Kidney epithelial cell (primary cell): ENCODE data around the gene KCTD1. TPM values are rescaled to one million over a fixed set of nuclear protein-coding genes. Genes with fewer than 3 reads are reported as not detected.

ENCODE experiments used
- DNase-seq: peaks from one replicate; pipeline ENCODE4 v3.0.0-alpha.2; 2010; ENCODE audit warnings: low read depth
- H3K27me3 ChIP-seq: 2 replicates; pipeline ENCODE4 v1.6.0; 2011; ENCODE audit warnings: low read length; ENCODE audit not compliant: control insufficient read depth, insufficient read depth
- H3K36me3 ChIP-seq: 2 replicates; pipeline ENCODE4 v1.5.1; 2011; ENCODE audit warnings: low read length; ENCODE audit not compliant: control insufficient read depth, insufficient read depth
- H3K4me3 ChIP-seq: 2 replicates; pipeline ENCODE4 v1.5.1; 2011; ENCODE audit warnings: low read depth, mild to moderate bottlenecking, control low read depth, low read length
- total RNA-seq: library from RNA; depleted of rRNA; stranded (reverse); fragments of >200 nt; gene quantifications from 2 replicates; pipeline ENCODE4 v1.2.3, GENCODE V29; 2015
- TF ChIP-seq, protein P1 (sequence below): IDR thresholded peaks from 2 replicates; pipeline ENCODE4 v1.5.1; 2011; ENCODE audit warnings: mild to moderate bottlenecking, moderate library complexity, low read length, control low read depth, inconsistent platforms; ENCODE audit not compliant: insufficient read depth, poor library complexity, severe bottlenecking

The KCTD1 gene
- total RNA-seq, 1 donor from 2014 or later: 30.5 TPM

DNA sequence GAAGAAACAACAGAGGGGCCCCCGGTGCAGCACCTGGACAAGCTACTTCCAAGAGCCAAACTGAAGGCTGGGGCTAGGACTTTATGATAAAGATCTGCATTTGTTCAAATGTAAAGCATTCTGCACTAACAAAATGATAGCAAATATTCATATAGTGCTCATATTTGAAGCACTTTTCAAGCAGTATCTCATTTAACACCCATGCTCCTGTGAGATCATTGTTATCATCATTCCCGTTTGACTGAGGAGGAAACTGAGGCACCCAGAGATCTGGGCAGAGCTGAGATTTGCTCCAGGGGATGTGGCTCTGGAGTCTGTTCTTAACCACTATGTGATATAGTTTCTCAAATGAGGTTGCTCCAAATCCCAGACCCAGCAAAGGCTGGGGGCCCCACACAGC is 9.8 kb downstream of the KCTD1 start:
- Histone ChIP-seq H3K36me3 (no peaks in the 10 kb centered on the region), H3K27me3 (no peaks in the 10 kb centered on the region), H3K4me3 (no peak overlapping the region)
- TF ChIP-seq, protein P1, sequence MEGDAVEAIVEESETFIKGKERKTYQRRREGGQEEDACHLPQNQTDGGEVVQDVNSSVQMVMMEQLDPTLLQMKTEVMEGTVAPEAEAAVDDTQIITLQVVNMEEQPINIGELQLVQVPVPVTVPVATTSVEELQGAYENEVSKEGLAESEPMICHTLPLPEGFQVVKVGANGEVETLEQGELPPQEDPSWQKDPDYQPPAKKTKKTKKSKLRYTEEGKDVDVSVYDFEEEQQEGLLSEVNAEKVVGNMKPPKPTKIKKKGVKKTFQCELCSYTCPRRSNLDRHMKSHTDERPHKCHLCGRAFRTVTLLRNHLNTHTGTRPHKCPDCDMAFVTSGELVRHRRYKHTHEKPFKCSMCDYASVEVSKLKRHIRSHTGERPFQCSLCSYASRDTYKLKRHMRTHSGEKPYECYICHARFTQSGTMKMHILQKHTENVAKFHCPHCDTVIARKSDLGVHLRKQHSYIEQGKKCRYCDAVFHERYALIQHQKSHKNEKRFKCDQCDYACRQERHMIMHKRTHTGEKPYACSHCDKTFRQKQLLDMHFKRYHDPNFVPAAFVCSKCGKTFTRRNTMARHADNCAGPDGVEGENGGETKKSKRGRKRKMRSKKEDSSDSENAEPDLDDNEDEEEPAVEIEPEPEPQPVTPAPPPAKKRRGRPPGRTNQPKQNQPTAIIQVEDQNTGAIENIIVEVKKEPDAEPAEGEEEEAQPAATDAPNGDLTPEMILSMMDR: no peak
- no peak for DNase-seq

DNA sequence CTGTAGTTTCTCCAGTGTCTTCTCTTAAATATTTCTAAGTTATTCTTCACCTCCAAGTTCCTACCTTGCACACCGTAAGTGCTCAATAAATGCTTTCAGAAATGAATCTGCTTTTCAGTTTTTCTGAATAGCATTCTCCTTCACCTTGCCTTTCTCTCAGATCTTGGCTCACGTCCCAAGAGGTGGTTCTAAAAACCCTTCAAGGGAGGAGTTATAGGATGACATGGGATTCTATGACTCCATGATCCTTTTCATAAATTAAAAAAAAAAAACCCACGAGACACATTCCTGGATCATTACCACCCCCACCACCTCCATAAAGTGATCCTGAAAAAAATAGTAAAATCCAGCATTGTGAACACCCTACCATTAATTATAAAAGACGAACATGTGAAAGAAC is 11.7 kb downstream of the KCTD1 start:
- no peak for DNase-seq
- TF ChIP-seq, protein P1: no peak
- Histone ChIP-seq H3K4me3 (no peak overlapping the region), H3K36me3 (no peaks in the 10 kb centered on the region), H3K27me3 (no peaks in the 10 kb centered on the region)

DNA sequence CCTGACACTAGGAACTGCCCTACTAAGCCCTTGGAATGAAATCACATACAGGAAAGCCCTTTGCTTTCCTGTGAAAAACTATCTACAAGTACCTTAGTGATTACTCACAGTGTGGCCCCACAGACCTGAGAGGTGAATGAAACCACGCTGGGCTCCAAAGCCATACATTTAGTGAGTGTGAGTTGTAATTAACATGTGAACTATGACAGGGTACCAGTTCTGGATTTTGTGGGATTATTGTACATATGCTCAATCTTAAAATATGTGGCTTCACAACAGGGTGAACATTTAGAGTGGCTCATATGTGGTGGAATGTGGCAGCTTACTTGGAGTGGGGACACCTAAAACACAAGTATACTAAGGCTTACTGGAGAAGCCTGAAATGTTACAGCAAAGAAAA is 12.3 kb downstream of the KCTD1 start:
- no peaks in the 10 kb centered on the region for H3K27me3 ChIP-seq
- DNase-seq: no peak
- TF ChIP-seq, protein P1: no peak
- H3K36me3 ChIP-seq: no peaks in the 10 kb centered on the region
- no peak overlapping the region for H3K4me3 ChIP-seq

DNA sequence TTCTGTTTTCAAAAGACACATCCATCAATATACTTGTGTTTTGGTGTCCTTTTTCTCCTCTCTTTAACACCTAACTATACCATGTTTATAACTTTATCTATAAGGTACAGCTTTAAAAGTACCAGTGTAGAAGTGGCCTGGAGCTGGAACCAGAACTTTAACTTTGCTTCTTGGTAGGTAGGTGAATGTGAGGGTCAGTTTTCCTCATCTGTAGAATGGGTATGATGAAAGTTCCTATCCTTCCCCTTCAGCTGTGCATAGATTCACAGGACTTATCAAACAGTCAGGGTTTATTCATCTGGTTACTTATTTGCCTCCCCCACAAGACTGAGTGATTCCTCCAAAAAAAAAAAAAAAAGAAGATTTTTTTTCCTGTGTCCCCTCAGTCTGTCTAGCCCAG is 12.7 kb downstream of the KCTD1 start:
- Histone ChIP-seq H3K4me3 (no peak overlapping the region), H3K27me3 (no peaks in the 10 kb centered on the region), H3K36me3 (no peaks in the 10 kb centered on the region)
- no peak for DNase-seq
- TF ChIP-seq, protein P1: no peak

DNA sequence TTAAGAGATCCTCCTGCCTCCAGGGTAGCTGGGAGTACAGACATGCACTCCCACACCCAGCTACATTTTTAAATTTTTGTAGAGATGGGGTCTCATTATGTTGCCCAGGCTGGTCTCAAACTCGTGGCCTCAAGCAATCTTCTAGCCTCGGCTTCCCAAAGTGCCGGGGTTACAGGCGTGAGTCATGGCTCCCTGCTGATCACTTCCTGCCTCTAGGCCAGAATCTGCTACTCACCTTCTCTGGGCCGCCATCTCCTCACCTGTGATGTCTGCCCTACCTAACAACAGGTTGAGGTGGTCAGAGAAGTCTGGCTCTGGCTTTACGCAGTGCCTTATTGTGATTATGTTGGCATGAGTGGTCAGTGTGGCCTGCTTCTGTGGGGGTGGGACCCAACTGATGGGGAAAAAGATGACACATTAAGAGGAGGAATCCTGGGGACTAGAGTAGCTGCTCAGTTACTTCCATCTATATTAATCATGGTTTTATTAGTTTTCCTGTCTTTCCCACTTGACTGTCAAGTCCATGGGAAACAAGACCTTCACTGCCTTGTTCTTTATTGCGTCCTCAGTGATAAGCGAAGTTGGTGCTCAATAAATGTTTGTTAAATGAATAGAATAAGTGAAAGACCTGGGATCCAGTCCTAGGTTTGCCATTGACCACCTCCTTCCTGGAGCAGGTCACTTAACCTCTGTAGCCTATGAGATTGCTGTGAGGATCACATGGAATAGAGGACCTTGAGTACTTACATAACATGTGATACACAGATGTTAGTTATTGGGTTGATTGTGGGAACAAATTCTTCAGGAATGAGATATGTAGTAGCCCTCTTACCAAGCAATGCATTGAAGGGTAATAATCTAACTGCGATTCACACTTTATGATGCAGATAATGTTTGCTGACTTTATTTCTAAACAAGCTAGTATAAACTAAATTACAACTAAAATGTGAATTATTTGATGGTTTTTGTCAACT is 15.7 kb downstream of the KCTD1 start:
- TF ChIP-seq, protein P1: no peak
- Histone ChIP-seq H3K4me3 (no peak overlapping the region), H3K27me3 (no peaks in the 10 kb centered on the region), H3K36me3 (no peaks in the 10 kb centered on the region)
- DNase-seq: no peak
